ENCODE measurements around the gene XAGE3.
"Not testable (repeated sequence)": the region's sequence is repeated elsewhere in the genome, so short reads cannot be mapped to it uniquely, and the experiment has no call there.

Gene XAGE3, protein sequence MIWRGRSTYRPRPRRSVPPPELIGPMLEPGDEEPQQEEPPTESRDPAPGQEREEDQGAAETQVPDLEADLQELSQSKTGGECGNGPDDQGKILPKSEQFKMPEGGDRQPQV

GRCh38 chrX:52867610-52868348, at the start of gene XAGE3:
TSS of gene XAGE3 (minus strand) at chrX:52868083. CDS start at chrX:52867133, 950 bp downstream.
- DNase-seq (ENCODE audit: low read depth) = no peak

- DNase-seq (ENCODE audit: low read depth) = not testable (repeated sequence)
Measured at GRCh38 chrX:52914704-52915103, 46.8 kb upstream of the XAGE3 start.

DNA sequence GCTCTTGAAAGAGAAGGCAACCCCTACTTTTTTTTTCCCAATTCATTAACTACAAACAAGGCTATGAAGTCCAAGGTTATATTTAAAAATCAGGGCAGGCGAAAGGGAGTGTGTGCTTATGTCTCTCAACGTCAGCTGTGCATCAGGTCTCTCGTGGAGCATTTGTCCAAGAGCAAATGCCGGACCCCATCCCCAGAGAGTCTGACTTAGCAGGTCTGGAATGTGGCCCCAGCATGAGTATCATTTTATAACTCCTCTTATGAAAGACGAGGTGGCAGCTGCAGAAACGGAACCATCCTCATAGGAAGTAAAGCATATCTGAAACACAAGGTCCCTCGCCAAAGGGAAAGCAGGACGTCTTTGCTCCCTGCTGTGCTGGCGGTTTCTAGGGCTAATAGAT, 45.8 kb upstream of the XAGE3 start:
- DNase-seq (ENCODE audit: low read depth) = not testable (repeated sequence)

DNA sequence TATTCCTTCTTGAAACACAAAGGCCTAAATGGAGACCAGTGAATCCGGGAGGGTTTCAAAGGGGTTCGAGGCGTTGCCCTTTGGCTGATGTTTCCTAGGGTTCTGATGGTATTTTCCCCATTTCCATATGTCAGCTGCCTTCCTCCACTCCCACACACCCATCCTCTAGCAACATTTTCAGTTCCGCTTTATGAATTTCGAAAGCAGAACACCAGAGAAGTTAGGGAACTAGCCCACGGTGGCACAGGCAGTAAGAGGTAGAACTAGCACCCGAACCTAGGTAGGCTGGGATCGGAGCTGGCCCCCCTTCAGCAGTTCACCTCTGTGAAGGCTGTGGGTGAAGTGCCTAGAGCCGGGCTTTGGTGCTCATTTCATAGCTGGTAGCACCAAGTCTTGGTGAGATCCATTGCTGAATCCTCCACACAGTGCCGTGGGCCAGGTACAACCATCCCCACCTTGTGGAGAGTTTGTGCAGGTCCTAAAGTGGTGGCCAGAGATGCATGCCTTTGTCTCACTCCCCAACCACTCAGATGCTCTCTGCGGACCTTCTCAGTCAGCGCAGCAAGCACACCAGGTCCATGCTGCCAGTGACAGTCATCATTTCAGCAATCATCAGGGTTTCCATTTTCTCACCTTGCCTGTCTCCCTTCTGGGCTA, 41.6 kb upstream of the XAGE3 start:
- not testable (repeated sequence) for DNase-seq (ENCODE audit: low read depth)

GRCh38 chrX:52907900-52908299, 40.0 kb upstream of the XAGE3 start:
- DNase-seq (ENCODE audit: low read depth) = not testable (repeated sequence)

DNA sequence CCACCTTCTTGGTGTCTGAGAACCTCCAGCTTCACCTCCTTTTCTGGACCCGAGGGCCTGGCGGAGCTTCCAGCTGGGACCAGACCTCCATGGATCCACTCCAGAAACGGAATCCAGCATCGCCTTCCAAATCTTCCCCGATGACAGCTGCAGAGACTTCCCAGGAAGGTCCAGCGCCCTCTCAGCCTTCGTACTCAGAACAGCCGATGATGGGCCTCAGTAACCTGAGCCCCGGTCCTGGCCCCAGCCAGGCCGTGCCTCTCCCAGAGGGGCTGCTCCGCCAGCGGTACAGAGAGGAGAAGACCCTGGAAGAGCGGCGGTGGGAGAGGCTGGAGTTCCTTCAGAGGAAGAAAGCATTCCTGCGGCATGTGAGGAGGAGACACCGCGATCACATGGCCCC, 39.3 kb upstream of the XAGE3 start:
- DNase-seq (ENCODE audit: low read depth) = not testable (repeated sequence)

- DNase-seq (ENCODE audit: low read depth) = not testable (repeated sequence)
Measured at GRCh38 chrX:52906072-52906471, 38.2 kb upstream of the XAGE3 start.

GRCh38 chrX:52905531-52905930, 37.6 kb upstream of the XAGE3 start:
- DNase-seq (ENCODE audit: low read depth) = not testable (repeated sequence)

GRCh38 chrX:52896855-52897709, 29.2 kb upstream of the XAGE3 start, which contains the start of gene FAM156B:
TSS of gene FAM156B (plus strand) at chrX:52897330. CDS start at chrX:52907226, 9,896 bp downstream.
- not testable (repeated sequence) for DNase-seq (ENCODE audit: low read depth)

GRCh38 chrX:52896438-52896837, 28.6 kb upstream of the XAGE3 start:
- DNase-seq (ENCODE audit: low read depth) = not testable (repeated sequence)

DNA sequence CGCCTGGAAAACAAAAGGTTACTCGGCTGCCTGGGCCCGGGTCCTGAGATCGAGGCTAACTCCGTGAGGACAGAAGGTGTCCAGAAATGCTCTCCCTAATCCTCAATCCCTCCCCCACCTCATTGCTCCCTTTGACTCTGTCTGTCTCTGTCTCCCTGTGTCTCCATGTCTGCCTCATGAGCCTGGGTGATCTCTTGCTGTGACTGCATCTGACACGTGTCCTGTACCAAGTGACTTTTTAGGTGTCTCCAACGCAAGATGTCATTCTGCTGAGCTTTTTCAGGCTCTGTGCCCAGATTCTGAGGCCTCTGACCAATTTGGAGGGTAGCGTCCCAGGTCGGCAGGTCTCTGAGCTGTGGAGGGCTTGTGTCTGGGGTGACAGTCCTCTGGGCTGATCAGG, 20.2 kb upstream of the XAGE3 start:
- DNase-seq (ENCODE audit: low read depth) = not testable (repeated sequence)

DNA sequence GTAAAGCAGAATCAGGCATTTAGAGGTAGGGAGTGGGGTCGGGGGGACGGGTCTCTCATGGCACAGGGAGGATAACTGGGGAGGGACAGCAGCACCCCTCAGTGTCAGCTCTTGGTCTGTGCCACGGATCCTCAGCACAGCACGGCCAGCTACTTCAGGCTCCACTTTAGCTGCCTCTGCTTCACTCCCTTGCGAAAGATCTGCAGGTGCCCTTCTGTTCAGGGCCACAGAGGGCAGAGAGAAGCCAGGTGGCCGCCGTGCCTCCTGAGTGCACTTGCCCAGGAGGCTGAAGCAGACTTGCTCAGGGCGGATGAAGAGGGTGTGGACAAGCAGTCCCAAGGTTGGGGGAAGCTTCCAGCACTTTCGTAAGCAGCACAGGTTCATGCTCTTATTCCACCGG, 19.6 kb upstream of the XAGE3 start:
- DNase-seq (ENCODE audit: low read depth) = not testable (repeated sequence)

DNA sequence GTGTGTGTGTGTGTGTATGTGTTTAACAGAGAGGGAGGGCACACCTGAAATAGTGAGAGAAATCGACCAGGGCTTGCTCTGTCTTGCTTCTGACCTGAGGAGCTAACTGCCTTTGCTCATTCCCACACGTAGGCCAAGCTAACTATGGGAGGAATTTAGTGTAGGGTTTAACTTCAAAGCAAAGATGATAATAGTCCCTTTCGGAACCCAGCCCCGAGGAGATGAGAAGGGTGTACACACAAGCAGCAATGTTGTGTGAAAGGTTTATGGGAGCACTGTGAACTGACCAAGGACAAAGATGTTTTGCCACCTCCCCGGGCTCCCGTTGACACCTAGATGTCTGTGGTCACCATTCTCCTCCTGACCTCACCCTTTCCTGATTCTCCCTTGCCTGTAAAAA, 8.5 kb upstream of the XAGE3 start:
- not testable (repeated sequence) for DNase-seq (ENCODE audit: low read depth)

DNA sequence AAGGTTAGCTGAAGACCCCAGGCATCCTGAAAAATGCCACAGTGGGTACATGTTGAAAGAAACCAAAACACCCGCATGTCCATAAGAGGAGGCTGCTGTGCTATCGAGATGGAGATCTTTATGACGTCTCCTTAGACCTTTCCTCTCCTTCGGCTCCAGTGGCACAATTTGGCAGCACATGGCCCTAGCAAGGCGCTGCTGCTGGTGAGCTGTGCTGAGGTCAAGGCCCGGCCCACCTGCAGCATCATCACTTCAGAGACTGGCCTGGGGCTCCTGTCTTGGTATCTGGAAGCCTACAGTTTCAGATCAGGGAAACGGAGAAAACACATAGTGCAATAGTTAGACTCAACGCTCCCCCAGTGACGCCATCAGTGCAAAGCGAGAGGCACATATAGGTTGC, 7.6 kb upstream of the XAGE3 start:
- DNase-seq (ENCODE audit: low read depth) = not testable (repeated sequence)

DNA sequence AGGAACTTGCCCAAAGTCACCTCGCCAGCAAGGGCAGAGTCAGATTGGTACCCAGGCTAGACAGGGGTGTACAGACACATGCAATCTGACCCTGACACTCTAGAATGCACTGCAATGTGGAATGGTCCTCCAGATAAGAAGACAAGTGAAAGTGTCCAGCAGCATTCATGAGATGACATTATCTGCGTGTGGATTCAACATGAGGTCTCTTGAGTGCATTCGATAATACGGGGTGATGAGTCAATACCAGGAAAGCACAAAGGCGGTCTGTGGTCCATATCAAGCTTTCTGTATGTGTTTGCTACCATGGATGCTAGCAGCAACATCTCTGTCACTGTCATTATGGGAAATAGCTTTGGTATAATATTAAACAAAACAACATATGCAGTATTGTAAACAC, 6.8 kb upstream of the XAGE3 start:
- no peak for DNase-seq (ENCODE audit: low read depth)

DNA sequence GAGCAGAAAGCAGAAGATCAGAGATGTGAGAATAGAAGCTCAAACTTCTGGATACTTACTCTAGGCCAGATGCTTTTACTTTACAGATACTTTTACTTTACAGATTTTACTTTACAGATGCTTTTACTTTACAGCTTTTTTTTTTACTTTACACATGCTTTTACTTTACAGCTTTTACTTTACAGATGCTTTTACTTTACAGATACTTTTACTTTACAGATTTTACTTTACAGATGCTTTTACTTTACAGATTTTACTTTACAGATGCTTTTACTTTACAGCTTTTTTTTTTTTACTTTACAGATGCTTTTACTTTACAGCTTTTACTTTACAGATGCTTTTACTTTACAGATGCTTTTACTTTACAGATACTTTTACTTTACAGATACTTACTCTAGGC, 5.9 kb upstream of the XAGE3 start:
- DNase-seq (ENCODE audit: low read depth) = not testable (repeated sequence)

DNA sequence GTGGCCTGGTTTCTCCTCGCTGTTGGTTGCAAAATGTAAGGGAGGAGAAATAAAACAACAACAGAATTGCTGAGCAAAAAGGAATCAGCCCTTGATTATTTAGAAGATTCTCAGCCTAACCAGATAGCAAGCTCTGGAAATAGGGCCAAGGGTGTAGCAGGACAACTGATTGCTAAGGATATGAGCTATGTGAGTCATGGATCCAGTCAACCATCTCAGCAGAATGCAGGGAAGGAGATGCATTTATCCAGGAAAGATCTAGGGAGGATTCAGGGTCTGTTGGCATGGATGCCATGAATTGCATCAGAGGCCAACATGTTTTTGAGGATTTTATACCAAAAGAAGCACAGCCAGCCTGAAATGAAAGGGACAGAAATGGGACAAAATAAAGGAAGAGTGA, 2.2 kb upstream of the XAGE3 start:
- no peak for DNase-seq (ENCODE audit: low read depth)

GRCh38 chrX:52865343-52865998, 2.4 kb downstream of the XAGE3 start:
- no peak for DNase-seq (ENCODE audit: low read depth)

GRCh38 chrX:52856991-52857525, 10.8 kb downstream of the XAGE3 start:
- not testable (repeated sequence) for DNase-seq (ENCODE audit: low read depth)

DNA sequence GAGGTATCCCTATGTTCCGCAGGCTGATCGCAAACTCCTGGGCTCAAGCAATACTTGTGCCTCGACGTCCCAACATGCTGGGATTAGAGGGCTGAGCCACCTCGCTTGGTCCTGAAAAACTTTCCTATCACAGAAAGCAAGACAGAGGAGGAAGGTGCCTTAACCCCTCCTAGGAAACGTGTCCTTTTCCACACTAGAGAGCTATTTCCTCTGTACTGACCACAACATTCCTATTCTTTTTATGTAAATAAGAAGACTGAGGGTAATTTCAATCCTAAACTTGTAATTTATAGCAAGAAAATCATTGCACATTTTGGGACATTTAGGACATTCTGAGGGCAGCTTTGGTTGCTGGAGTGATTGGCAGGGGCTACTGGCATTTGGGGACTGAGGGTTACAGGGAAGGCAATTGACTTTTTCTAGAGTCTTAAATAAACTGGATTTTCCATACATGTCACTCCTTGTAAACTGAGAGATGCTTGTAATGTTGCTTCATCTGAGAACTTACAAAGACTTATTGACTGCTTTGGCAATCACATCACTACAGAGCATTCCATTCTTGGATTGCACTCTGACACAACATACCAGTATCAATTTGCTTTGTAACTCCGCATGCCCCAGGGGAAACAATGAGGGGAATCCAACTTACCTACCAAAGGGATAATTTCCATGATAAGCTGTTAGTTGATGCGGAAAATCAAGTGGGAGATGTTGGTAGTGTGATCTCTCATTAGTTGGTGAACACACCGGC, 15.6 kb downstream of the XAGE3 start:
- no peak for DNase-seq (ENCODE audit: low read depth)

GRCh38 chrX:52843619-52844018, 24.3 kb downstream of the XAGE3 start:
- DNase-seq (ENCODE audit: low read depth) = not testable (repeated sequence)
